Measurements from ENCODE around the gene ATP6V0A1.
"Not testable (repeated sequence)": the region's sequence is repeated elsewhere in the genome, so short reads cannot be mapped to it uniquely, and the experiment has no call there.

The ATP6V0A1 gene

GRCh38 chr17:42538482-42538881 is 79.8 kb downstream of the ATP6V0A1 start:
- DNase-seq (ENCODE audit: low read depth, low spot score), result no peak

- not testable (repeated sequence) for DNase-seq (ENCODE audit: low read depth, low spot score)
Measured at GRCh38 chr17:42540558-42540957, 81.9 kb downstream of the ATP6V0A1 start.

GRCh38 chr17:42541041-42541833 is 82.6 kb downstream of the ATP6V0A1 start:
- no peak for DNase-seq (ENCODE audit: low read depth, low spot score)

- no peak for DNase-seq (ENCODE audit: low read depth, low spot score)
Measured at GRCh38 chr17:42543190-42544079, 84.8 kb downstream of the ATP6V0A1 start.

GRCh38 chr17:42544874-42545283 is 86.2 kb downstream of the ATP6V0A1 start:
- DNase-seq (ENCODE audit: low read depth, low spot score), result no peak

- DNase-seq (ENCODE audit: low read depth, low spot score), result not testable (repeated sequence)
Measured at GRCh38 chr17:42545755-42546505, 87.3 kb downstream of the ATP6V0A1 start.

GRCh38 chr17:42547001-42547461 is 88.4 kb downstream of the ATP6V0A1 start:
- no peak for DNase-seq (ENCODE audit: low read depth, low spot score)

GRCh38 chr17:42547698-42548069 is 89.0 kb downstream of the ATP6V0A1 start:
- no peak for DNase-seq (ENCODE audit: low read depth, low spot score)

GRCh38 chr17:42548070-42548837 is 89.6 kb downstream of the ATP6V0A1 start:
- DNase-seq (ENCODE audit: low read depth, low spot score), result peak; percentile 64

- DNase-seq (ENCODE audit: low read depth, low spot score), result no peak
Measured at GRCh38 chr17:42548993-42549755, 90.5 kb downstream of the ATP6V0A1 start.

- DNase-seq (ENCODE audit: low read depth, low spot score), result not testable (repeated sequence)
Measured at GRCh38 chr17:42552736-42553135, 94.1 kb downstream of the ATP6V0A1 start, which contains the start of gene HSD17B1. Gene HSD17B1 (plus strand): TSS chr17:42552923. CDS start chr17:42552934, 11 bp downstream.

- no peak for DNase-seq (ENCODE audit: low read depth, low spot score)
Measured at GRCh38 chr17:42553161-42553818, 94.6 kb downstream of the ATP6V0A1 start.

GRCh38 chr17:42553866-42554249 is 95.2 kb downstream of the ATP6V0A1 start:
- no peak for DNase-seq (ENCODE audit: low read depth, low spot score)

- peak; percentile 48 for DNase-seq (ENCODE audit: low read depth, low spot score)
Measured at GRCh38 chr17:42554250-42555121, 95.8 kb downstream of the ATP6V0A1 start.

- DNase-seq (ENCODE audit: low read depth, low spot score), result no peak
Measured at GRCh38 chr17:42555122-42555622, 96.5 kb downstream of the ATP6V0A1 start.

- DNase-seq (ENCODE audit: low read depth, low spot score), result not testable (repeated sequence)
Measured at GRCh38 chr17:42555961-42556617, 97.4 kb downstream of the ATP6V0A1 start.

GRCh38 chr17:42559075-42559474 is 100.4 kb downstream of the ATP6V0A1 start:
- no peak for DNase-seq (ENCODE audit: low read depth, low spot score)

- DNase-seq (ENCODE audit: low read depth, low spot score), result no peak
Measured at GRCh38 chr17:42560246-42560645, 101.6 kb downstream of the ATP6V0A1 start.
